Smooth muscle cell (in vitro differentiated cells): ENCODE results near the gene INIP. TPM values are rescaled to one million over a fixed set of nuclear protein-coding genes. Genes with fewer than 3 reads are reported as not detected.

Experiments used
- DNase-seq: peaks from one replicate; lab custom pipeline; 2025; ENCODE audit not compliant: unreplicated experiment; lab: John Stamatoyannopoulos, UW
- H2AFZ ChIP-seq: fragments of 200-600 bp; sonication (generic); 2 replicates; pipeline ENCODE4 v1.6.0; 2016; ENCODE audit warnings: antibody characterized with exemption, low read depth, mild to moderate bottlenecking
- H3F3A ChIP-seq: fragments of 200-600 bp; sonication (generic); 2 replicates; pipeline ENCODE4 v1.6.0; 2017; ENCODE audit warnings: antibody characterized with exemption, low read depth
- H3K27ac ChIP-seq: fragments of 200-600 bp; sonication (generic); 2 replicates; pipeline ENCODE4 v1.5.1; 2016; ENCODE audit warnings: low read depth, mild to moderate bottlenecking
- H3K27me3 ChIP-seq: fragments of 200-600 bp; sonication (generic); 2 replicates; pipeline ENCODE4 v1.6.1; 2016; ENCODE audit warnings: low read depth, mild to moderate bottlenecking
- H3K36me3 ChIP-seq: fragments of 200-600 bp; sonication (generic); 2 replicates; pipeline ENCODE4 v1.5.1; 2016; ENCODE audit warnings: low read depth
- H3K4me1 ChIP-seq: fragments of 200-600 bp; sonication (generic); 2 replicates; pipeline ENCODE4 v1.5.1; 2016; ENCODE audit warnings: low read depth
- H3K4me2 ChIP-seq: fragments of 200-600 bp; sonication (generic); 2 replicates; pipeline ENCODE4 v1.6.0; 2016; ENCODE audit warnings: mild to moderate bottlenecking
- H3K4me3 ChIP-seq: fragments of 200-600 bp; sonication (generic); 2 replicates; pipeline ENCODE4 v1.5.1; 2016; ENCODE audit warnings: mild to moderate bottlenecking
- H3K79me2 ChIP-seq: fragments of 200-600 bp; sonication (generic); 2 replicates; pipeline ENCODE4 v1.6.0; 2016; ENCODE audit warnings: low read depth, mild to moderate bottlenecking
- H3K9ac ChIP-seq: fragments of 200-600 bp; sonication (generic); 2 replicates; pipeline ENCODE4 v1.6.0; 2016; ENCODE audit warnings: low read depth
- H3K9me3 ChIP-seq: fragments of 200-600 bp; sonication (generic); replicated peaks from 2 replicates; pipeline ENCODE4 v1.5.1; 2016; ENCODE audit warnings: low read depth
- H4K20me1 ChIP-seq: fragments of 200-600 bp; sonication (generic); 2 replicates; pipeline ENCODE4 v1.6.0; 2016; ENCODE audit warnings: low read depth
- WGBS: methylation state at CpG from one replicate; pipeline ENCODE4 v1.1.7; 2016; ENCODE audit warnings: low lambda C conversion rate; 5-methylcytosine and 5-hydroxymethylcytosine counted together
- polyA plus RNA-seq: library from polyadenylated mRNA; unstranded; fragments of >200 nt; fragmentation: Nextera tagmentation; extraction: Ambion mirVana; gene quantifications from 2 replicates; pipeline ENCODE4 v1.2.1, GENCODE V29; 2016
- total RNA-seq: library from RNA; depleted of rRNA; stranded (reverse); fragments of >200 nt; gene quantifications from 2 replicates; pipeline ENCODE4 v1.2.3, GENCODE V29; 2014
- TF ChIP-seq, protein P1 (sequence below): fragments of 200-600 bp; sonication (generic); IDR thresholded peaks from 2 replicates; pipeline ENCODE4 v1.5.1; 2017; ENCODE audit warnings: borderline replicate concordance, mild to moderate bottlenecking, antibody characterized with exemption; ENCODE audit not compliant: insufficient read depth, poor library complexity, severe bottlenecking

Gene INIP
- total and polyA plus RNA-seq, 2 experiments from 2014 or later = 19.8 to 25.8 TPM

- no peaks in the 10 kb centered on the region for H3K9me3 ChIP-seq
- no peak for DNase-seq
- H3K79me2 ChIP-seq = peaks cover 20% of the 10 kb centered on the region
- peaks cover 10% of the 10 kb centered on the region for H4K20me1 ChIP-seq
- H3F3A ChIP-seq = no peaks in the 10 kb centered on the region
- no peaks in the 10 kb centered on the region for H3K36me3 ChIP-seq
- no peak overlapping the region for H3K27ac ChIP-seq
- H3K4me3 ChIP-seq = no peak overlapping the region
- H3K27me3 ChIP-seq = no peaks in the 10 kb centered on the region
- TF ChIP-seq, protein P1, sequence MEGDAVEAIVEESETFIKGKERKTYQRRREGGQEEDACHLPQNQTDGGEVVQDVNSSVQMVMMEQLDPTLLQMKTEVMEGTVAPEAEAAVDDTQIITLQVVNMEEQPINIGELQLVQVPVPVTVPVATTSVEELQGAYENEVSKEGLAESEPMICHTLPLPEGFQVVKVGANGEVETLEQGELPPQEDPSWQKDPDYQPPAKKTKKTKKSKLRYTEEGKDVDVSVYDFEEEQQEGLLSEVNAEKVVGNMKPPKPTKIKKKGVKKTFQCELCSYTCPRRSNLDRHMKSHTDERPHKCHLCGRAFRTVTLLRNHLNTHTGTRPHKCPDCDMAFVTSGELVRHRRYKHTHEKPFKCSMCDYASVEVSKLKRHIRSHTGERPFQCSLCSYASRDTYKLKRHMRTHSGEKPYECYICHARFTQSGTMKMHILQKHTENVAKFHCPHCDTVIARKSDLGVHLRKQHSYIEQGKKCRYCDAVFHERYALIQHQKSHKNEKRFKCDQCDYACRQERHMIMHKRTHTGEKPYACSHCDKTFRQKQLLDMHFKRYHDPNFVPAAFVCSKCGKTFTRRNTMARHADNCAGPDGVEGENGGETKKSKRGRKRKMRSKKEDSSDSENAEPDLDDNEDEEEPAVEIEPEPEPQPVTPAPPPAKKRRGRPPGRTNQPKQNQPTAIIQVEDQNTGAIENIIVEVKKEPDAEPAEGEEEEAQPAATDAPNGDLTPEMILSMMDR = no peak
- no peak overlapping the region for H3K9ac ChIP-seq
- 98% methylated on average over 5 of the region's 5 CpGs for WGBS
- no peaks in the 10 kb centered on the region for H3K4me1 ChIP-seq
- no peak overlapping the region for H2AFZ ChIP-seq
- H3K4me2 ChIP-seq = no peak overlapping the region
Observed at GRCh38 chr9:112699230-112699629, 18.7 kb downstream of the INIP start.

DNA sequence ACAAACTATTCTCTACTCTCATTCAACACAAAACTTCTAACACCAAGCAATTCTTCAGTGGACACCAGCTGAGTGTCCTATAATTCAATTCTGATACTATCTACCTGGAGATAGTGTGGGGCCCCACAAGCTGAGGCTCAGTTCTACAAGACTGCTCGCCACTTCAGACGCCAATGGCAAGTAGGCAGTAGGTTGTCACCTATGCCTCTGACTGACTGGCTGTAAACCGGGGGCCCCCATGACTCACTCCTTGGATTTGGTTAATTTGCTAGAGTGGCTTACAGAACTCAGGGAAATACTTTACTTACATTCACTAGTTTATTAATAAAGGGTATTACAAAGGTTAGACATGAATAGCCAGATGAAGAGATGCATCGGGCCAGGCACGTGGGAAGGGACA lies 21.5 kb downstream of the INIP start:
- H3K4me1 ChIP-seq = no peaks in the 10 kb centered on the region
- H3K4me2 ChIP-seq = no peak overlapping the region
- no peak for DNase-seq
- no peak overlapping the region for H3K27ac ChIP-seq
- TF ChIP-seq, protein P1 = no peak
- no peaks in the 10 kb centered on the region for H3F3A ChIP-seq
- H4K20me1 ChIP-seq = no peaks in the 10 kb centered on the region
- no peaks in the 10 kb centered on the region for H3K36me3 ChIP-seq
- H3K9me3 ChIP-seq = no peaks in the 10 kb centered on the region
- peaks cover 5% of the 10 kb centered on the region for H3K79me2 ChIP-seq
- no peak overlapping the region for H3K4me3 ChIP-seq
- H3K27me3 ChIP-seq = no peaks in the 10 kb centered on the region
- 92% methylated on average over 5 of the region's 5 CpGs for WGBS
- H3K9ac ChIP-seq = no peak overlapping the region
- no peak overlapping the region for H2AFZ ChIP-seq

DNA sequence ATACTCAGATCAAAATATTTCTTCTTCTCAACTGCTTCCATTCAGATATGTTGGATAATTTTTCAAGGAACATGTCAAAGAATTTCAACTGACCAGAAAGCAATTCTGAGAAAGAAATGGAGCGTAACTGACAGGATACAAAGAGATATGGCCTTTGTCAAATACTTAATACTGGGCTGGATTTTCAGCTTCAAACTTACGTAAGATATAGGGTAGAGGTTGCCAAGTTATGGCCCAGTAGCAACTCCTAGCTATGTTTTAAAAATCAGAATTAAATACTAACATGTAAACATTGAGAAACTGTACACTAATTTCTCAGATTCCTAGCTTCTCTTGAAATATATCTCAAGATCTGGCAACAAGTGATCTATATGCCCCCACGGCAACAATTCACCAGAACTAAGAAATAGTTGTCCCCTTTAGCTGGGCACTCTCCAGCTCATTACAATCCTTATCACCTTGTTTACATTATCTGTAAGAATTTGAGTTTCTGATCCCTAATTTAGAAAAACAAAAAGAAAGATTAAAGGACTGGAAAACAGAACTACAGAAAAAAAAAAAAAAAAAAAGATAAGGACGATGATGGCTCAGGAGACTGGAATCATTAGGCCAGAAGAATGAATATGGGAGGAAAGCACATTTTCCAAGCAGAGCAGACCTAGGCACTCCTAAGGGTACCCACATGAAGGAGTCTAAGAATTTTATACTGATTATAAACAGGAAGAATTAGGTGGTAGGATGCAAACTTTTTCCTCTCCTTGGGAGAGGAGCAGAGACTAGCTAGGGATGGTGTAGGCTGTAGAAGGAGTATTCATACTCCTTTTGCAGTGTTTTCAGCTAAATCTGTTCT lies 23.0 kb downstream of the INIP start:
- DNase-seq = no peak
- H3K27ac ChIP-seq = no peak overlapping the region
- WGBS = 80% methylated on average over 4 of the region's 4 CpGs
- no peak overlapping the region for H3K9ac ChIP-seq
- no peaks in the 10 kb centered on the region for H3K36me3 ChIP-seq
- H3K4me2 ChIP-seq = no peak overlapping the region
- H2AFZ ChIP-seq = no peak overlapping the region
- no peaks in the 10 kb centered on the region for H3F3A ChIP-seq
- no peaks in the 10 kb centered on the region for H4K20me1 ChIP-seq
- H3K79me2 ChIP-seq = peaks cover 3% of the 10 kb centered on the region
- no peak overlapping the region for H3K4me3 ChIP-seq
- no peaks in the 10 kb centered on the region for H3K27me3 ChIP-seq
- TF ChIP-seq, protein P1 = no peak
- H3K9me3 ChIP-seq = no peaks in the 10 kb centered on the region
- H3K4me1 ChIP-seq = no peaks in the 10 kb centered on the region
